GM21528 (cell line): ENCODE results near the gene SETD5.
"Not testable (repeated sequence)": the region's sequence is repeated elsewhere in the genome, so short reads cannot be mapped to it uniquely, and the experiment has no call there.

Experiments
- ATAC-seq: cut with Tn5 transposase; IDR thresholded peaks from one replicate; pipeline ENCODE4 v1.9.1; 2021; ENCODE audit warnings: mild to moderate bottlenecking, moderate library complexity; ENCODE audit not compliant: unreplicated experiment, low FRiP score

SETD5 gene

GRCh38 chr3:9448643-9449042, 51.2 kb downstream of the SETD5 start:
- ATAC-seq: no peak

GRCh38 chr3:9450126-9450525, 52.7 kb downstream of the SETD5 start:
- no peak for ATAC-seq

GRCh38 chr3:9450991-9451390, 53.6 kb downstream of the SETD5 start:
- no peak for ATAC-seq

- ATAC-seq: no peak
These were observed 55.0 kb downstream of the SETD5 start for GRCh38 chr3:9452417-9452816.

GRCh38 chr3:9455596-9456131, 58.2 kb downstream of the SETD5 start:
- ATAC-seq: no peak

GRCh38 chr3:9467451-9467850, 70.0 kb downstream of the SETD5 start:
- no peak for ATAC-seq

GRCh38 chr3:9468460-9468859, 71.0 kb downstream of the SETD5 start:
- ATAC-seq: no peak

- ATAC-seq: no peak
These were observed 72.6 kb downstream of the SETD5 start for GRCh38 chr3:9469986-9470385.

GRCh38 chr3:9473496-9474065, 76.2 kb downstream of the SETD5 start:
- ATAC-seq: no peak

- no peak for ATAC-seq
These were observed 77.1 kb downstream of the SETD5 start for GRCh38 chr3:9474482-9474881.

- no peak for ATAC-seq
These were observed 79.5 kb downstream of the SETD5 start for GRCh38 chr3:9476935-9477334.

- no peak for ATAC-seq
These were observed 82.8 kb downstream of the SETD5 start for GRCh38 chr3:9480265-9480664.

- ATAC-seq: no peak
These were observed 87.8 kb downstream of the SETD5 start for GRCh38 chr3:9485248-9485647.

GRCh38 chr3:9491506-9491905, 94.1 kb downstream of the SETD5 start:
- no peak for ATAC-seq

GRCh38 chr3:9494036-9494435, 96.6 kb downstream of the SETD5 start:
- ATAC-seq: not testable (repeated sequence)

- no peak for ATAC-seq
These were observed 99.5 kb downstream of the SETD5 start for GRCh38 chr3:9496893-9497292.

- no peak for ATAC-seq
These were observed 100.6 kb downstream of the SETD5 start for GRCh38 chr3:9497821-9498565.

- ATAC-seq: no peak
These were observed 101.4 kb downstream of the SETD5 start for GRCh38 chr3:9498781-9499180.

GRCh38 chr3:9499455-9500107, 102.2 kb downstream of the SETD5 start:
- ATAC-seq: no peak

GRCh38 chr3:9500108-9501050, 103.0 kb downstream of the SETD5 start:
- ATAC-seq: no peak

GRCh38 chr3:9501226-9501625, 103.8 kb downstream of the SETD5 start:
- ATAC-seq: no peak
